GM12878 (cell line): ENCODE data around the gene SYNGR3. TPM values are rescaled to one million over a fixed set of nuclear protein-coding genes. Genes with fewer than 3 reads are reported as not detected.
A peak's percentile ranks its signal among the peaks of the same experiment; 100 is the strongest.

Source experiments
- CEBPB ChIP-seq, 2 experiments: fragments of 150-350 bp in 1 of 2; IDR thresholded peaks; 2 replicates each; pipeline ENCODE4 v1.6.1; 2012 to 2014; ENCODE audit warnings: low read depth in 2 of 2, low read length in 2 of 2, borderline replicate concordance in 1 of 2, inconsistent platforms in 1 of 2
- CHD4 ChIP-seq: fragments of 200-600 bp; sonication (generic); IDR thresholded peaks from 2 replicates; pipeline ENCODE4 v1.6.1; 2016; ENCODE audit warnings: mild to moderate bottlenecking
- FOXK2 ChIP-seq: fragments of 450-650 bp; IDR thresholded peaks from 2 replicates; pipeline ENCODE4 v1.6.1; 2017; ENCODE audit warnings: mild to moderate bottlenecking, moderate library complexity
- GABPA ChIP-seq: IDR thresholded peaks from 2 replicates; pipeline ENCODE4 v1.6.1; 2014; ENCODE audit warnings: antibody characterized with exemption, low read depth, mild to moderate bottlenecking, inconsistent platforms
- MLLT1 ChIP-seq: fragments of 450-650 bp; IDR thresholded peaks from 2 replicates; pipeline ENCODE4 v1.6.1; 2016; ENCODE audit warnings: mild to moderate bottlenecking
- PML ChIP-seq: IDR thresholded peaks from 2 replicates; pipeline ENCODE4 v1.6.1; 2012; ENCODE audit warnings: low read length, inconsistent platforms
- POLR2A ChIP-seq: IDR thresholded peaks from 2 replicates; pipeline ENCODE4 v1.6.1; 2011; ENCODE audit warnings: low read depth, mild to moderate bottlenecking, low read length
- RBBP5 ChIP-seq: fragments of 200-600 bp; sonication (generic); conservative IDR thresholded peaks from 2 replicates; pipeline ENCODE4 v1.6.1; 2016
- SIX5 ChIP-seq: IDR thresholded peaks from 2 replicates; pipeline ENCODE4 v1.6.1; 2011; ENCODE audit warnings: mild to moderate bottlenecking, low read depth, low read length, moderate library complexity; ENCODE audit not compliant: severe bottlenecking
- SMC3 ChIP-seq: IDR thresholded peaks from 2 replicates; pipeline ENCODE4 v1.6.1; 2011; ENCODE audit warnings: low read length, improper control_type of control experiment, borderline replicate concordance
- SREBF2 ChIP-seq: IDR thresholded peaks from 2 replicates; pipeline ENCODE4 v1.6.1; 2012; ENCODE audit warnings: mild to moderate bottlenecking, low read length
- STAT3 ChIP-seq: IDR thresholded peaks from 2 replicates; pipeline ENCODE4 v1.6.1; 2011; ENCODE audit warnings: low read depth, low read length, improper control_type of control experiment
- TBL1XR1 ChIP-seq: IDR thresholded peaks from 2 replicates; pipeline ENCODE4 v1.6.1; 2012; ENCODE audit warnings: low read depth, low read length, improper control_type of control experiment
- ZNF207 ChIP-seq: fragments of 450-650 bp; IDR thresholded peaks from 2 replicates; pipeline ENCODE4 v1.6.1; 2014; ENCODE audit warnings: antibody characterized with exemption, mild to moderate bottlenecking, borderline replicate concordance
- polyA plus RNA-seq, 11 experiments: library from polyadenylated mRNA; depleted of rRNA in 4 of 11; unstranded in 6 of 11; stranded (reverse) in 5 of 11; fragments of >200 nt; fragmentation: Nextera tagmentation in 4 of 11; fragmentation: Illumina TruSeq in 1 of 11; extraction: Ambion mirVana in 4 of 11; extraction: Trizol in 1 of 11; gene quantifications; 1 replicate in 1 of 11; 2 replicates in 10 of 11; pipeline versions ENCODE4 v1.2.1 to v1.2.3, GENCODE V29; 2011 to 2016; ENCODE audit warnings: inconsistent platforms in 2 of 11, missing spikeins in 2 of 11, low read depth in 1 of 11
- total RNA-seq, 4 experiments: library from RNA; depleted of rRNA in 3 of 4; stranded (reverse); fragments of >200 nt in 3 of 4; fragmentation: Illumina TruSeq in 1 of 4; extraction: Trizol in 1 of 4; gene quantifications; 2 replicates each; pipeline versions ENCODE4 v1.2.1 to v1.2.3, GENCODE V29; 2013 to 2021
- TF ChIP-seq, protein P1 (sequence below): fragments of 450-650 bp; IDR thresholded peaks from 2 replicates; pipeline ENCODE4 v1.6.1; 2017; ENCODE audit warnings: borderline replicate concordance
- TF ChIP-seq, protein P2 (sequence below): fragments of 450-650 bp; IDR thresholded peaks from 2 replicates; pipeline ENCODE4 v1.6.1; 2016; ENCODE audit warnings: mild to moderate bottlenecking
- TF ChIP-seq, protein P3 (sequence below): fragments of 450-650 bp; IDR thresholded peaks from 2 replicates; pipeline ENCODE4 v1.6.1; 2014; ENCODE audit warnings: mild to moderate bottlenecking
- TF ChIP-seq, protein P4 (sequence below): fragments of 450-650 bp; IDR thresholded peaks from 2 replicates; pipeline ENCODE4 v1.6.1; 2017; ENCODE audit warnings: mild to moderate bottlenecking
- TF ChIP-seq, protein P5 (sequence below): fragments of 450-650 bp; IDR thresholded peaks from 2 replicates; pipeline ENCODE4 v1.6.1; 2017; ENCODE audit warnings: low read depth, mild to moderate bottlenecking, moderate library complexity

The SYNGR3 gene
- total and polyA plus RNA-seq, 10 of the 15 experiments (the other 5 are each of a cell fraction or from before 2014, with no cell fraction given): 1.2 to 18.1 (median 6.6) TPM

GRCh38 chr16:1960665-1961630, 28.8 kb upstream of the SYNGR3 start (continued):
- no peak for TF ChIP-seq CEBPB (IDR thresholded peaks at IDR 0.05; ENCODE audit: borderline replicate concordance in 1 of 2, low read depth in 2 of 2, low read length in 2 of 2)
- TF ChIP-seq SREBF2: no peak
- TF ChIP-seq RBBP5: no peak
- TF ChIP-seq SMC3: no peak
- TF ChIP-seq ZNF207: no peak
- TF ChIP-seq GABPA: no peak
- TF ChIP-seq, protein P1, sequence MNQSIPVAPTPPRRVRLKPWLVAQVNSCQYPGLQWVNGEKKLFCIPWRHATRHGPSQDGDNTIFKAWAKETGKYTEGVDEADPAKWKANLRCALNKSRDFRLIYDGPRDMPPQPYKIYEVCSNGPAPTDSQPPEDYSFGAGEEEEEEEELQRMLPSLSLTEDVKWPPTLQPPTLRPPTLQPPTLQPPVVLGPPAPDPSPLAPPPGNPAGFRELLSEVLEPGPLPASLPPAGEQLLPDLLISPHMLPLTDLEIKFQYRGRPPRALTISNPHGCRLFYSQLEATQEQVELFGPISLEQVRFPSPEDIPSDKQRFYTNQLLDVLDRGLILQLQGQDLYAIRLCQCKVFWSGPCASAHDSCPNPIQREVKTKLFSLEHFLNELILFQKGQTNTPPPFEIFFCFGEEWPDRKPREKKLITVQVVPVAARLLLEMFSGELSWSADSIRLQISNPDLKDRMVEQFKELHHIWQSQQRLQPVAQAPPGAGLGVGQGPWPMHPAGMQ: no peak
- TF ChIP-seq PML: peak; percentile 92
- no peak for TF ChIP-seq STAT3
- TF ChIP-seq CHD4: no peak
- TF ChIP-seq, protein P2, sequence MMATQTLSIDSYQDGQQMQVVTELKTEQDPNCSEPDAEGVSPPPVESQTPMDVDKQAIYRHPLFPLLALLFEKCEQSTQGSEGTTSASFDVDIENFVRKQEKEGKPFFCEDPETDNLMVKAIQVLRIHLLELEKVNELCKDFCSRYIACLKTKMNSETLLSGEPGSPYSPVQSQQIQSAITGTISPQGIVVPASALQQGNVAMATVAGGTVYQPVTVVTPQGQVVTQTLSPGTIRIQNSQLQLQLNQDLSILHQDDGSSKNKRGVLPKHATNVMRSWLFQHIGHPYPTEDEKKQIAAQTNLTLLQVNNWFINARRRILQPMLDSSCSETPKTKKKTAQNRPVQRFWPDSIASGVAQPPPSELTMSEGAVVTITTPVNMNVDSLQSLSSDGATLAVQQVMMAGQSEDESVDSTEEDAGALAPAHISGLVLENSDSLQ: no peak
- TF ChIP-seq FOXK2: no peak
- no peak for TF ChIP-seq MLLT1
- TF ChIP-seq TBL1XR1: no peak
- TF ChIP-seq SIX5: no peak
- TF ChIP-seq, protein P3, sequence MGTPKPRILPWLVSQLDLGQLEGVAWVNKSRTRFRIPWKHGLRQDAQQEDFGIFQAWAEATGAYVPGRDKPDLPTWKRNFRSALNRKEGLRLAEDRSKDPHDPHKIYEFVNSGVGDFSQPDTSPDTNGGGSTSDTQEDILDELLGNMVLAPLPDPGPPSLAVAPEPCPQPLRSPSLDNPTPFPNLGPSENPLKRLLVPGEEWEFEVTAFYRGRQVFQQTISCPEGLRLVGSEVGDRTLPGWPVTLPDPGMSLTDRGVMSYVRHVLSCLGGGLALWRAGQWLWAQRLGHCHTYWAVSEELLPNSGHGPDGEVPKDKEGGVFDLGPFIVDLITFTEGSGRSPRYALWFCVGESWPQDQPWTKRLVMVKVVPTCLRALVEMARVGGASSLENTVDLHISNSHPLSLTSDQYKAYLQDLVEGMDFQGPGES: no peak
- TF ChIP-seq, protein P4, sequence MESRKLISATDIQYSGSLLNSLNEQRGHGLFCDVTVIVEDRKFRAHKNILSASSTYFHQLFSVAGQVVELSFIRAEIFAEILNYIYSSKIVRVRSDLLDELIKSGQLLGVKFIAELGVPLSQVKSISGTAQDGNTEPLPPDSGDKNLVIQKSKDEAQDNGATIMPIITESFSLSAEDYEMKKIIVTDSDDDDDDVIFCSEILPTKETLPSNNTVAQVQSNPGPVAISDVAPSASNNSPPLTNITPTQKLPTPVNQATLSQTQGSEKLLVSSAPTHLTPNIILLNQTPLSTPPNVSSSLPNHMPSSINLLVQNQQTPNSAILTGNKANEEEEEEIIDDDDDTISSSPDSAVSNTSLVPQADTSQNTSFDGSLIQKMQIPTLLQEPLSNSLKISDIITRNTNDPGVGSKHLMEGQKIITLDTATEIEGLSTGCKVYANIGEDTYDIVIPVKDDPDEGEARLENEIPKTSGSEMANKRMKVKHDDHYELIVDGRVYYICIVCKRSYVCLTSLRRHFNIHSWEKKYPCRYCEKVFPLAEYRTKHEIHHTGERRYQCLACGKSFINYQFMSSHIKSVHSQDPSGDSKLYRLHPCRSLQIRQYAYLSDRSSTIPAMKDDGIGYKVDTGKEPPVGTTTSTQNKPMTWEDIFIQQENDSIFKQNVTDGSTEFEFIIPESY: no peak
- peak; percentile 83 for TF ChIP-seq POLR2A
- TF ChIP-seq, protein P5, sequence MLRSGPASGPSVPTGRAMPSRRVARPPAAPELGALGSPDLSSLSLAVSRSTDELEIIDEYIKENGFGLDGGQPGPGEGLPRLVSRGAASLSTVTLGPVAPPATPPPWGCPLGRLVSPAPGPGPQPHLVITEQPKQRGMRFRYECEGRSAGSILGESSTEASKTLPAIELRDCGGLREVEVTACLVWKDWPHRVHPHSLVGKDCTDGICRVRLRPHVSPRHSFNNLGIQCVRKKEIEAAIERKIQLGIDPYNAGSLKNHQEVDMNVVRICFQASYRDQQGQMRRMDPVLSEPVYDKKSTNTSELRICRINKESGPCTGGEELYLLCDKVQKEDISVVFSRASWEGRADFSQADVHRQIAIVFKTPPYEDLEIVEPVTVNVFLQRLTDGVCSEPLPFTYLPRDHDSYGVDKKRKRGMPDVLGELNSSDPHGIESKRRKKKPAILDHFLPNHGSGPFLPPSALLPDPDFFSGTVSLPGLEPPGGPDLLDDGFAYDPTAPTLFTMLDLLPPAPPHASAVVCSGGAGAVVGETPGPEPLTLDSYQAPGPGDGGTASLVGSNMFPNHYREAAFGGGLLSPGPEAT: no peak
